Adrenal gland (tissue), 5 donors: Measurements from ENCODE around the gene HMGN3.

Experiments used
- CTCF ChIP-seq, 6 experiments: fragments of 450-650 bp in 4 of 6; fragments of 200-600 bp in 2 of 6; sonication (generic) in 1 of 6; IDR thresholded peaks; 1 replicate in 5 of 6; 2 replicates in 1 of 6; pipeline versions ENCODE4 v1.5.1 to v1.8.0; 2016 to 2021; ENCODE audit warnings: antibody characterized with exemption in 6 of 6, mild to moderate bottlenecking in 2 of 6, moderate library complexity in 1 of 6
- POLR2A ChIP-seq, 2 donors: fragments of 450-650 bp; IDR thresholded peaks; one replicate each; pipeline ENCODE4 v1.6.1; 2017; ENCODE audit warnings: antibody characterized with exemption in 2 of 2, mild to moderate bottlenecking in 2 of 2, moderate library complexity in 1 of 2
- donor health status: DM: no; HTN: no; CAD: no.

DNA sequence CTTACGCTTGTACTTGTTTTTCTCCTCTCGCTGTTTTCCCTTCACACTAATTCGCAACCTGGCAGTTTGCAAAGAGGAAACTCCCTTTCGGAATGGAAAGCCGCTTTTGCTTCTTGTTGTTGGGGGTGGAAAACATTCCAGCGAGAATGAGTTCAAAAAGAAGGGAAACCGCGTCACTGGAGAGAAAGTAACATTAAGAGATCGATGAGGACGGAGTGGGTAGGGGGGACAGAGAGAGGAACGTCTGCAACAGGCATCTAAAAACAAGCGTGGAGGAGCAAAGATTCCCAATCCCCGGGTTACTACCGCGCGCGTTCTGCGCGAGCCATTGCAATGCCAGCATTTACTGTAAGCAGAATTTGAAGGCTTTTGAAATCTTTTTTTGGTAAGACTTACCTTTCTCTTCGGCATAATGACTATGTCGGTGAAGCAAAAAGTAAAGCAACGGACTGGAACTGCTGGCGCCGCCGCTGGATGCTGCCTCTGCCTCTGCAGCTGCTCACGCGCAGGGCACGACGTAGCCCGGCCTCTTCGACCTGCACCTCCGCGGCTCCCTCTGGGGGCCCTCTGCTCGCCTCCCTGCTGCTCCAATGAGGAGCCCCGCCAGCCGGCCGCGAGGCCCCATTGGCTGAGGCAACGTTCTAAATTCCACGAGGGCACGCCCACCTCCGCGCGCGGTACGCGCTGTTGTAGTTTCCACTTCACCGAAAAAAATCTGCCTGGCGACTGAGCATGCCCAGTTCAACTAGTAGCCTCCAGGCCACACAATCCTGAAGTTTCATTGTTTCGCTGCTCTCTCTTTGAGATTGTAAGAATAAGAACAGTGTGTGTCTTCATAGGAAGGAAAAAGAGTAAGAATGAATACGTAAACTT lies at the start of gene HMGN3:
- TF ChIP-seq CTCF (IDR thresholded peaks at IDR 0.05): peak in 2 of 6 experiments; percentile 17 to 22
- TF ChIP-seq POLR2A (IDR thresholded peaks at IDR 0.05): peak; percentile 88 to 99
